GM21360 (cell line): ENCODE measurements around the gene ST6GALNAC2.
"Not testable (repeated sequence)": the region's sequence is repeated elsewhere in the genome, so short reads cannot be mapped to it uniquely, and the experiment has no call there.

Experiments used
- ATAC-seq: cut with Tn5 transposase; IDR thresholded peaks from one replicate; pipeline ENCODE4 v1.9.1; 2021; ENCODE audit warnings: mild to moderate bottlenecking, moderate library complexity; ENCODE audit not compliant: unreplicated experiment

ST6GALNAC2 gene

DNA sequence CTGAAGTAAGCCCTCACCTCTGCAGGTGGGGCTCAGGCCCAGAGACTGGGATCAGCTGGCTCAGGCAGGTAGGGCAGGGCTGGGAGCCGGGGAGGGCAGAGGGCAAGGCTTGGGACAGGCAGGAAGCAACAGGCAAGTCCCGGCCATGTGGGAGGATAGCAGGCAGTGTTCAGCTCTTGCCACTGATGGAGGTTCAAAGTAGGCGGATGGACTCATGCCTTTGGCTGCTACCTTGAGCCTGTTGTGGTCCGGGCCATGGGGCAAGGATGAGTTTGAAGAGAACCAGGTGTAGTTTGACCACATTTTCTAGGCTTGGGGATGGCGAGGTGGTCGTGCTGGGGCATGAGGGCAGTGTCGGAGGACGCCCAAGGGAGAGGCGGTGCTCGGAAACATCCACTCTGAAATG, 43.1 kb downstream of the ST6GALNAC2 start:
- no peak for ATAC-seq

GRCh38 chr17:76541739-76542454, 43.8 kb downstream of the ST6GALNAC2 start:
- ATAC-seq: no peak

GRCh38 chr17:76540381-76541300, 45.0 kb downstream of the ST6GALNAC2 start:
- no peak for ATAC-seq

GRCh38 chr17:76539631-76540271, 45.9 kb downstream of the ST6GALNAC2 start, which contains the start of gene PRCD:
Gene PRCD, plus strand, starts transcription at chr17:76540044. Its CDS starts 98 bp downstream, at chr17:76540142.
- ATAC-seq: no peak

- no peak for ATAC-seq
Observed at GRCh38 chr17:76538941-76539570, 46.6 kb downstream of the ST6GALNAC2 start.

GRCh38 chr17:76538281-76538931, 47.3 kb downstream of the ST6GALNAC2 start:
- ATAC-seq: no peak

- no peak for ATAC-seq
Observed at GRCh38 chr17:76537578-76538280, 47.9 kb downstream of the ST6GALNAC2 start, which contains the start of gene CYGB. Gene CYGB, minus strand, starts transcription at chr17:76537709. Its CDS starts 167 bp downstream, at chr17:76537542.

- no peak for ATAC-seq
Observed at GRCh38 chr17:76537288-76537577, 48.4 kb downstream of the ST6GALNAC2 start.

DNA sequence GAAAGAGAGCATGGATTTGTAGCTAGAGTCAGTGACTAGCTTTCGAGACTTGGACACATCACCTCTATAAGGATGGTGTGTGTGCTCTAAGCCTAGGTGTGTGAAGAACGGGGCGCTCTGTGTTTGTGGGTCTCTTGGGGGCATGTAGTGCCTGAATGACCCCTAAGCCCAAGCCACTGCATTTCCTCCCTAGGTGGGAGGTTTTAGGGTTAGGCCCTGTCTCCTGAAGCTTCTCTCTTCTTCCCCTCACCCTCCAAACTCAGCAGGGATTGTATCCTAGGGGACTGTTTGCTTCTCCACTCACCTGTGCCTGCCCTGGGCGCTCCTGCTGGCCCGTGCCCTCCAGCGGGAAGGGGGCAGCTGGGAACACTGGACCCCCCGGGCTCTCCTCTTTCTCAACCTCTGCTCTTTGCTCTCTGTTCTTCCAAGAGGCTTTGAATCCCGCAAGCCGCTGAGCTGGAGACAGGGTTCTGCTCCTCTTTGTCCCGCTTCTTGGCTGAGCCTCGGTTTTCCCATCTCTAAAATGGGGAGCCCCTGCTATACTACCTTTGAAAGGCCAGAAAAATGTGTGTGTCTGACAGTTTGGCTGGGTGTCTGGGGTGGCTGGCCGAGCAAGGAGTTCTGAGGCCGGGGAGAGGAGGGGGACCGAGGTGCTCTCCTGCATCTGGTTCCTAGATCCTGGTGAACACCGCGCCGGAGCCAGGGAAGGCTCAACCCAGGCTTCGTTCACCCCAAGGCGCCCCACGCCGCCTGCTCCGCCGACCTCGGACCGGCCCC, 49.0 kb downstream of the ST6GALNAC2 start:
- ATAC-seq: no peak

GRCh38 chr17:76535788-76536510, 49.7 kb downstream of the ST6GALNAC2 start:
- ATAC-seq: no peak

- ATAC-seq: no peak
Observed at GRCh38 chr17:76534831-76535732, 50.6 kb downstream of the ST6GALNAC2 start.

DNA sequence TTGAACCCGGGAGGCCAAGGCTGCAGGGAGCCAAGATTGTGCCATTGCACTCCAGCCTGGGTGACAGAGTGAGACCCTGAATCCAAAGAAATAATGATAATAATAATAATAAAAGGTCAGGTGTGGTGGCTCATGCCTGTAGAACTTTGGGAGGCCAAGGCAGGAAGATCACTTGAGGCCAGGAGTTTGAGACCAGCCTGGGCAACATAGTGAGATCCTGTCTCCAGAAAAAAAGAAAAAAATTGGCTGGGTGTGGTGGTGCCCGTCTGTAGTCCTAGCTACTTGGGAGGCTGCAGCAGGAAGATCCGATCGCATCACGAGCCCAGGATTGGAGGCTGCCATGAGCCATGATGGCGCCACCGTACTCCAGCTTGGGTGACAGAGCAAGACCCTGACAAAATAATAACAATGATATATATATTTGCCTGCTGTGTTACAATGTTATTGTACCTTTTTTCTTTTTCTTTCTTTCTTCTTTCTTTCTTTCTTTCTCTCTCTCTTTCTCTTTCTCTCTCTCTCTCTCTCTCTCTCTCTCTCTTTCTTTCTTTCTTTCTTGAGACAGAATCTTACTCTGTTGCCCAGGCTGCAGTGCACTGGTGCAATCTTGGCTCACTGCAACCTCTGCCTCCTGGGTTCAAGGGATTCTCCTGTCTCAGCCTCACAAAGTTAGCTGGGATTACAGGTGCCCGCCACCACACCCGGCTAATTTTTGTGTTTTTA, 51.9 kb downstream of the ST6GALNAC2 start:
- ATAC-seq: not testable (repeated sequence)

GRCh38 chr17:76532072-76532651, 53.5 kb downstream of the ST6GALNAC2 start:
- no peak for ATAC-seq

- ATAC-seq: no peak
Observed at GRCh38 chr17:76531486-76532038, 54.1 kb downstream of the ST6GALNAC2 start.

- no peak for ATAC-seq
Observed at GRCh38 chr17:76530811-76531485, 54.7 kb downstream of the ST6GALNAC2 start.
